KBM-7 (cell line): ENCODE measurements around the gene CREM.

Source experiments
- DNase-seq: peaks from one replicate; pipeline ENCODE4 v3.0.0-alpha.2; 2015
- in situ Hi-C: fragments of 300-500 bp; cut with MboI; formaldehyde crosslinking; loops from 2 replicates; pipeline ENCODE4 v1.14.3; 2020; ENCODE audit warnings: low sequenced_read_pairs, low pct_unique_long_range_greater_than_20kb, mixed read lengths

The CREM gene

GRCh38 chr10:35185260-35186034 is 58.8 kb downstream of the CREM start:
- in situ Hi-C loops, result no loop called here
- DNase-seq, result no peak

DNA sequence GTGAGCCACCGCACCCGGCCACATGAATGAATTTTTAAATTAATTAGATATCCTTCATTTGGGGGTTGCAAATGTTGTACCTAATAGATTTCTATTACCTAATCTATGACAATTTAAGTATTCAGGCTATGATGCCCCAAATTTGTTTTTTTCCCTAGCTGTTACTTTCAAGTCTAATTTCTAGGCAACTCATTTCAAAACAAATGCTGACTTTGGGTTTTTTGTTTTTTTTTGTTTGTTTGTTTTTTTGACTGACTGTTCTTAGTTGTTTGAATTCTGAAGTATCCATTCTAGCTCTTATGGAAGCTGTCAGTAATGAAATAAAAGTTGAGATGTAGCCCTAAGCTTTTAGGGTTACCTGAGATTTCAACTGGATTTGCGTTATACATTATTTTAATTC is 62.3 kb downstream of the CREM start:
- in situ Hi-C loops, result no loop called here
- no peak for DNase-seq

GRCh38 chr10:35191523-35191922 is 64.9 kb downstream of the CREM start:
- peak; percentile 72 for DNase-seq
- in situ Hi-C loops, result no loop called here

- in situ Hi-C loops, result no loop called here
- DNase-seq, result no peak
These were observed 66.1 kb downstream of the CREM start for GRCh38 chr10:35192645-35193249.

GRCh38 chr10:35194471-35194870 is 67.8 kb downstream of the CREM start:
- DNase-seq, result no peak
- in situ Hi-C loops, result no loop called here

GRCh38 chr10:35194906-35195305 is 68.3 kb downstream of the CREM start:
- in situ Hi-C loops, result no loop called here
- DNase-seq, result peak; percentile 9

GRCh38 chr10:35195361-35196306 is 69.0 kb downstream of the CREM start:
- DNase-seq, result peak; percentile 85
- in situ Hi-C loops, result no loop called here

- DNase-seq, result no peak
- in situ Hi-C loops, result no loop called here
These were observed 73.8 kb downstream of the CREM start for GRCh38 chr10:35200487-35200886.

DNA sequence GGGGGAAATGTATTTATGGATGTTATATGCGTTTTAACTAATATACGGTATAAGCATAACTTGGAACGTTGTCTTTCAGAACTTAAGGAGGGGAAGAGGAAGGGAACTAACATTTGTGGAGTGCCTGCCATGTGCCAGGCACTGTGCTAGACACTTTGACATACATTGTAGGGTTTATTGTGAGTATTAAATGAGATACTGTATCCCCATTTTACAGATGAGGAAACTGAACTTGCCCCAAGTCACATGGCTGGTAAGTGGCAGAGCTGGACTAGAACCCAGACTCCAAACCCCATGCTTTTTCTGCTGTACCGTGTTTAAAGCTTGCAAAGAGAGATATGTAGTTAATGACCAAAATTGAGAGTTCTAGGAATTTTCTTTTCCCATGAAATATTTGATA is 74.6 kb downstream of the CREM start:
- DNase-seq, result no peak
- in situ Hi-C loops, result no loop called here

DNA sequence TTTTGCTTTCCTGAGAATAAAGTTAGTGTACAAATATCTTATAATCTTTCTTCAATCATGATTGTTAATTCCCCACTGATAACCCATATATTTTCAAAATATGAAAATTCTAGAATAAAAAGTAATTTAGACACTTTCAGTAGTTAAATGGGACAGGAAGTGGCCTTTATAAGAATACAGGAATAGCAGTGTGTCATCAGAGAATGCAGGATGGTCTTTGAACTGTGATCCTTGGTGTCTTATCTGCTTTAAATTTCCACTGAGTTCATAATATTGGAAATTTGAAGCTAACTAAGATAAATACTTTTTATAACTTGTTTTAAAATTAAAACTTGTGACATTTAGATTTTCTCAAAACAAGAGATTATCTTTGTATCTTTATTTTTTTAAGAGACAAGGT is 75.4 kb downstream of the CREM start:
- in situ Hi-C loops, result no loop called here
- DNase-seq, result no peak

- DNase-seq, result no peak
- in situ Hi-C loops, result no loop called here
These were observed 77.1 kb downstream of the CREM start for GRCh38 chr10:35203745-35204144.

DNA sequence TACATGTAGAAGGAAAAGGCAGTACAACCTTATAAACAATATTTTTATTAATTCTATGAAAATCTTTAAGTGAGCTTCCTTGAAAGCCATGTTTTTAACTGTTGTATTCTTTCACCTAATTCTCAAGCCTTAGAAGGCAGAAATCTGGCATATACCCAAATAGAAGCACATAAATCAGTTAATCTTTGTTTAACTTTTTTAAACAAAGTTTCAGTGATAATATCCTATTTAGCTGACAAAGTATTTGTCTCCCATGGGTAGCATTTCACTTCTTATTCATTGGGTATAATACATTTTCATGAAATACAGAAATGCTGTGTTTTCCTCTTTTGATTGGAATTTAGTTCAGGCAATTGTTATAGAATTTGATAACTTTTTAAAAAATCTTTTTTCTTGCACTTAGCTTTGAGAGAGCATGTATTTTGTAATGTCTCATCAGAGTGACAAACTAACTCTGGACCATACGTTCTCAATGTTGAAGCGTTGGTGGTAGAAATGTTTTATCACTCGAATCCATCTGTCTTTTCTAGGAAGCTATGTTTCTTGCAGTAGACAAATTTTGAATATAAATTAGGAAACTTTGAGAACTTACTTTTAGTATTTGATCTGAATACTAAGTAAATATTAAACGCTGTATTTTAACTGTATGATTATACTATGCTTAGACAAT is 78.1 kb downstream of the CREM start:
- in situ Hi-C loops, result no loop called here

DNA sequence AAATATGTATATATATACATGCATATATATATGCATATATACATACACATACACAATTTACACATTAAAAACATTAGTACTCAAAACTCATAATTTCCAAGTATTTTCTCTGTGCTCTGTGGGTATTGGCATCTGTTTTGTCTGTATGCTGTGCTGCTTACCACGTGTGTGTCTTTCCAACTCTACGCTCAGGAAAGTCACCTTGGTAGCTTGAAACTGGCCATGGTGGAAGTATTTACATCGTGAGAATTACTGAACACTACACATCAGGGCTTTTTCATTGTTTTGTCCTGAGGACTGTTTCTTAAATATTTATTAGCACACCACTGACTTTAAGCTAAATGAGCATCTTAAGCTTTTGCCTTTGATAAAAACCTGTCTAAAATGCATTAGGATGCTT is 79.6 kb downstream of the CREM start:
- in situ Hi-C loops, result no loop called here
- DNase-seq, result no peak

More for the DNA sequence above, 78.1 kb downstream of the CREM start:
- DNase-seq, result no peak

DNA sequence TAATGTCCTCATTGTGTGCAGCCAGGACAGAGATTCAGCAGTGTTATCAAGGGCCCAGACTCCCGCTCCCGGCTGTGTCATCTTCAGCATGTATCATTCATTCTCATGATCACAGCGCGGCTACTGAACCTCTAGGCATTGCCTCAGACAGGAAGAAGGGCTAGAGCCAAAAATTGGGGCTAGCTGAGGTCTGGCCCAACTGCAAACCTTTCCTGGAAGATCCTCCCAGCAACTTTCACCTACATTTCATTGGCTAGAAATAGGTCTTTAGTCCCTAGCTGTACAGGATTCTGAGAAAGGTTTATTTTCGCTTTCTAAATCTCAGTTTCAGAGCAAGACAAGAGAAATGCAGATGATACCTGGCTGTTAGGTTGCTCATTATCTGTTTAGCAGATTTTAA is 81.9 kb downstream of the CREM start:
- DNase-seq, result no peak
- in situ Hi-C loops, result no loop called here

DNA sequence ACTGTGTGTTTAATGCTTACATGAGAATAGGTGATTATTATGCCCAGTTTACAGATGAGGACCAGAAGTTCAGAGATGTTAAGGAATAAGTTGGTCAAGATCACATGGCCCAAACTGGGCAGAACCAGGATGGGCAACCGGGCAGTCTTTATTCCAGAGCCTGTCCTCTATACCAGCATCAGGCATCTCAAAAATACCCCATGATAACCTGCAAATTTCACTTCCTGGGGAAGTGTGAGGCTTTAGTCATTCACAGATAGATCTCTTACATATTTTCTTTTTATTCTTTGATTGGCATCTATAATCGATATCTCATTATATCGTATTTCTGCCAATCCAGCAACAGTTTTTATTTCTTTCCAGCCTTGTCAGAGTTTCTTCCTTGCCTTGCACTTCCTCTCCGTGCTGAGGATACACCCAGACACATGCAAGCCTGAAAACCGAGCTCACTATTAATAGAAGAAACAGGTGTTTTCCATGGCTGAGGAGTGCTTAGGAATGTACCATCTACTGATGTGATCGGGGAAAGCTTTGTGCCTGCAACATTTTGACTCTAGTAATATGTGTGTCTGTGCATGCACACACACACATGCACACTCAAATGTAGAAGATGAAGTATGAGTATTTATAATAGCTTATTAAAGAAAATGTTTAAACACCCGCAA is 82.4 kb downstream of the CREM start:
- DNase-seq, result no peak
- in situ Hi-C loops, result no loop called here

GRCh38 chr10:35210961-35211360 is 84.3 kb downstream of the CREM start:
- in situ Hi-C loops, result no loop called here
- DNase-seq, result no peak

- DNase-seq, result no peak
- in situ Hi-C loops, result no loop called here
These were observed 84.7 kb downstream of the CREM start for GRCh38 chr10:35211390-35211789.

- peak; percentile 44 for DNase-seq
- in situ Hi-C loops, result no loop called here
These were observed 86.2 kb downstream of the CREM start for GRCh38 chr10:35212856-35213255.

GRCh38 chr10:35213699-35214098 is 87.1 kb downstream of the CREM start:
- DNase-seq, result no peak
- in situ Hi-C loops, result no loop called here
